HUES64 (cell line): ENCODE data around the gene IGSF11. TPM values are rescaled to one million over a fixed set of nuclear protein-coding genes. Genes with fewer than 3 reads are reported as not detected.
"Not testable (repeated sequence)": the region's sequence is repeated elsewhere in the genome, so short reads cannot be mapped to it uniquely, and the experiment has no call there.

Experiments
- H3K27ac ChIP-seq: 2 replicates; pipeline ENCODE4 v1.7.0; 2013; ENCODE audit warnings: low read depth, low read length, inconsistent platforms
- H3K27me3 ChIP-seq: 2 replicates; pipeline ENCODE4 v1.6.1; 2013; ENCODE audit warnings: mild to moderate bottlenecking, low read length; ENCODE audit not compliant: insufficient read depth
- H3K36me3 ChIP-seq: 2 replicates; pipeline ENCODE4 v1.6.1; 2013; ENCODE audit warnings: mild to moderate bottlenecking, low read length; ENCODE audit not compliant: insufficient read depth
- H3K4me1 ChIP-seq: 2 replicates; pipeline ENCODE4 v1.6.1; 2013; ENCODE audit warnings: mild to moderate bottlenecking, low read length, moderate library complexity; ENCODE audit not compliant: insufficient read depth
- H3K4me3 ChIP-seq: 2 replicates; pipeline ENCODE4 v1.5.1; 2013; ENCODE audit warnings: mild to moderate bottlenecking, low read length, moderate library complexity
- H3K9ac ChIP-seq: 2 replicates; pipeline ENCODE4 v1.6.1; 2013; ENCODE audit warnings: mild to moderate bottlenecking, low read depth, low read length
- H3K9me3 ChIP-seq: 2 replicates; pipeline ENCODE4 v1.6.1; 2013; ENCODE audit warnings: low read depth, low read length; ENCODE audit not compliant: insufficient read depth
- WGBS: fragments of 150-250, 120-280 bp; methylation state at CpG from one replicate; pipeline ENCODE4 v1.1.7; 2013; ENCODE audit warnings: missing lambda C conversion rate; 5-methylcytosine and 5-hydroxymethylcytosine counted together
- polyA plus RNA-seq, 2 experiments: library from polyadenylated mRNA; stranded (reverse); fragments of 50-300 nt; gene quantifications; one replicate each; pipeline ENCODE4 v1.2.3, GENCODE V29; 2013

The IGSF11 gene, protein sequence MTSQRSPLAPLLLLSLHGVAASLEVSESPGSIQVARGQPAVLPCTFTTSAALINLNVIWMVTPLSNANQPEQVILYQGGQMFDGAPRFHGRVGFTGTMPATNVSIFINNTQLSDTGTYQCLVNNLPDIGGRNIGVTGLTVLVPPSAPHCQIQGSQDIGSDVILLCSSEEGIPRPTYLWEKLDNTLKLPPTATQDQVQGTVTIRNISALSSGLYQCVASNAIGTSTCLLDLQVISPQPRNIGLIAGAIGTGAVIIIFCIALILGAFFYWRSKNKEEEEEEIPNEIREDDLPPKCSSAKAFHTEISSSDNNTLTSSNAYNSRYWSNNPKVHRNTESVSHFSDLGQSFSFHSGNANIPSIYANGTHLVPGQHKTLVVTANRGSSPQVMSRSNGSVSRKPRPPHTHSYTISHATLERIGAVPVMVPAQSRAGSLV
- 2.8 TPM for polyA plus RNA-seq (2013, experiment 1 of 2)
- polyA plus RNA-seq (2013, experiment 2 of 2) = 2.3 TPM

DNA sequence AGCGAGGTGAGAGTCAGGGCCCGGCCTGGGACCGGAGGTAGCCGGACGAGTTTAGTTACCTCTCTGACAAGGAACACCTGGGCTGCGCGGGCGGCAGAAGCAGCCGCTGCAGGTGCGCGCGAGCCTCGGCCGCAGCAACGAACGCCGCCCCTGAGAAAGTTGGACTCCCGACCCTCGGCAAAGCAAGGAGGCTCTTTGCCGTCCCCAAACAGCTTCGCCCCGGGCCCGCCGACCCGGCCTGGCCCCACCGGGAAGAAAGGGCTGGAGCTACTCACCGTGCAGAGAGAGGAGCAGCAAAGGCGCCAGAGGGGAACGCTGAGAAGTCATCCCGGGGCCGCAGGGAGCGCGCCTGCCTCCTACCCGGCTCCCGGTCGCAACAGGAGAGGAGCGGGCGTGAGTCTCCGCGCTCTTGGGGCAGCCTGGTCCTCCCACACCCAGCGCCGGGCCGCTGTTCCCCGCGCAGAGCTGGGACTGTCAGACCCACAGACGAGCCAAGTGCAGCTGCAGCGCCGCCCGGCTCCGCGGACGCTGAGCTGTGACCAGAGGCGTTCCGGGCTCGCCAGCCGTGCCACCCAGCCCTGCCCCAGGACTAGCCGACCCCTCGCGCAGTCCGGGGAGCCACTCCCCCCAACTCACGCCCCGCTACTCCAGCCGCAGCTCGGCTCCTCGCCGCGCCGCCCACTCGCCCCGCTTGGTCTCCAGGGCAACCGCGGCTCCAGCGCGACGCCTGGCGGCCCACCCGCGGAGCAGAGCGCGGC, at the start of gene IGSF11:
TSS of gene IGSF11 (minus strand) at position 591 of the 758 bp plus-strand sequence. CDS start at position 327, 264 bp downstream.
- H3K9me3 ChIP-seq = no peaks in the 10 kb centered on the region
- peak within 1 kb of the TSS; percentile 48 for H3K9ac ChIP-seq
- no peak within 1 kb of the TSS for H3K27ac ChIP-seq
- under 1% methylated on average over 80 of the region's 80 CpGs for WGBS
- peak within 1 kb of the TSS; percentile 72 for H3K4me3 ChIP-seq
- H3K4me1 ChIP-seq = peaks cover 14% of the 10 kb centered on the region
- H3K27me3 ChIP-seq = peaks cover 36% of the 10 kb centered on the region
- H3K36me3 ChIP-seq = no peaks in the 10 kb centered on the region

DNA sequence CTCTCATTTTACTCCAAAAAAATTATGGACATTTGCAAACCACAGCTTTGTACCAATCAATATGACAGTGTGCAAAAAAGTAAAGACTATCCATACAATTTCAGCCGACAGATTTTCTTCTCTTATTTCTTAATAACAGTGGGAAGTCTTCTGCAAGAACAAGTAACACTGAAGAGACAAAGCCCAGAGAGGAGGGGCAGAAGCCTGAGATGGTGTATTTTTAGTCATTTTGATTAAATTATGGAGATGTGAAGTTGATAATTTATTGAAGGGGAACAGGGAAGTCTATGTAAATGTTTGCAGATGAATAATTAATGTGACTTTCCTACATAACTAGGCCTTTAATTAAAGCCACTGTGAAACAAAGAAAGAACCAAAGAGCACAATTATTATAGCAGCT, 45.7 kb upstream of the IGSF11 start:
- no peak overlapping the region for H3K27ac ChIP-seq
- no peaks in the 10 kb centered on the region for H3K36me3 ChIP-seq
- no peak overlapping the region for H3K4me3 ChIP-seq
- peaks cover 4% of the 10 kb centered on the region; the same call in 1 of the 2 replicates for H3K9me3 ChIP-seq
- no peaks in the 10 kb centered on the region for H3K4me1 ChIP-seq
- H3K27me3 ChIP-seq = no peaks in the 10 kb centered on the region
- no CpG with 5 or more reads among the region's 1 CpG for WGBS
- H3K9ac ChIP-seq = no peak overlapping the region

DNA sequence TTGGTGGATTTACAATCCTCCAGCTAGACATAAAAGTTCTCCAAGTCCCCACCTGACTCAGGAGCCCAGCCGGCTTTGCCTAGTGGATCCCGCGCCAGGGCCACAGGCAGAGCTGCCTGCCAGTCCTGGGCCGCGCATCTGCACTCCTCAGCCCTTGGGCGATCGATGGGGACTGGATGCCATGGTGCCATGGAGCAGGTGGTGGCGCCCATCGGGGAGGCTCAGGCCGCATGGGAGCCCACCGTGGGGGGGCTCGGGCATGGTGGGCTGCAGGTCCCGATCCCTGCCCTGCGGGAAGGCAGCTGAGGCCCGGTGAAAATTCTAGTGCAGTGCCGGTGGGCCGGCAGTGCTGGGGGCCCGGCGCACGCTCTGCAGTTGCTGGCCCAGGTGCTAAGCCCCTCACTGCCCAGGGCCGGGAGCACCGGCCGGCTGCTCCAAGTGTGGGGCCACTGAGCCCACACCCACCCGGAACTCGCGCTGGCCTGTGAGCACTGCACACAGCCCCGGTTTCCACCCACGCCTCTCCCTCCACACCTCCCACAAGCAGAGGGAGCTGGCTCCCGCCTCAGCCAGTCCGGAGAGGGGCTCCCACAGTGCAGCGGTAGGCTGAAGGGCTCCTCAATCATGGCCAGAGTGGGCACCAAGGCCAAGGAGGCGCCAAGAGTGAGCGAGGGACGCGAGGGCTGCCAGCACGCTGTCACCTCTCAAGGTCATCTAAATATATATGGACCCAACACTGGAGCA, 38.8 kb upstream of the IGSF11 start:
- Histone ChIP-seq H3K9ac (no peak overlapping the region), H3K27ac (no peak overlapping the region), H3K36me3 (no peaks in the 10 kb centered on the region), H3K27me3 (no peaks in the 10 kb centered on the region), H3K4me1 (no peaks in the 10 kb centered on the region), H3K4me3 (no peak overlapping the region), H3K9me3 (peaks cover 14% of the 10 kb centered on the region)
- 97% methylated on average over 36 of the region's 36 CpGs for WGBS

DNA sequence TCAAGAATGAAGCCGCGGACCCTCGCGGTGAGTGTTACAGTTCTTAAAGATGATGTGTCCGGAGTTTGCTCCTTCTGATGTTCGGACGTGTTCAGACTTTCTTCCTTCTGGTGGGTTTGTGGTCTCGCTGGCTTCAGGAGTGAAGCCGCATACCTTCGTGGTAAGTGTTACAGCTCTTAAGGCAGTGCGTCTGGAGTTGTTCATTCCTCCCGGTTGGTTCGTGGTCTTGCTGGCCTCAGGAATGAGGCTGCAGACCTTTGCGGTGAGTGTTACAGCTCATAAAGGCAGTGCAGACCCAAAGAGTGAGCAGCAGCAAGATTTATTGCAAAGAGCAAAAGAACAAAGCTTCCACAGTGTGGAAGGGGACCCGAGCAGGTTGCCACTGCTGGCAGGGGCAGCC, 37.8 kb upstream of the IGSF11 start:
- not testable (repeated sequence) for H3K36me3 ChIP-seq, H3K9ac ChIP-seq, H3K4me3 ChIP-seq, H3K27ac ChIP-seq, H3K9me3 ChIP-seq, H3K4me1 ChIP-seq, H3K27me3 ChIP-seq
- WGBS = 95% methylated on average over 15 of the region's 15 CpGs

DNA sequence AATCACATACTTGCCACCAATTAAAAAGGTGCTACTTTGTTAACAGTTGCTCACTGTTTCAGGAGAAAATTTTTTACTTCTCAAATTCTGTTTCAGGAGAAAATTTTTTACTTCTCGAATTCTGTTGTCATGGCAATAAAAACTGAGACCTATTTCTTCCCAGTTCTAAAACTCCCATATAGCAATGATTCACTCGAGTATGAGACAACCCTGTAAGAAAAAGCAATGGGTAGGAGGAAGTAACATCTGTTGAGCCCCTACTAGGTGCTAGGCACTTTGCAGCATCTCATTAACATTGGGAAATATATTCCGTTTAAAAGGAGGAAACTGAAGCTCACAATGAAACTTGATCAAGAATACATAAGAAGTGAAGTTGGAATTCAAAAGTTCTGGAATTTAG, 35.1 kb upstream of the IGSF11 start:
- Histone ChIP-seq H3K4me1 (no peaks in the 10 kb centered on the region), H3K4me3 (no peak overlapping the region), H3K27ac (no peak overlapping the region), H3K9me3 (peaks cover 10% of the 10 kb centered on the region), H3K9ac (no peak overlapping the region), H3K36me3 (no peaks in the 10 kb centered on the region), H3K27me3 (no peaks in the 10 kb centered on the region)
- whole genome bisulfite sequencing = 79% methylated on average over 3 of the region's 3 CpGs

DNA sequence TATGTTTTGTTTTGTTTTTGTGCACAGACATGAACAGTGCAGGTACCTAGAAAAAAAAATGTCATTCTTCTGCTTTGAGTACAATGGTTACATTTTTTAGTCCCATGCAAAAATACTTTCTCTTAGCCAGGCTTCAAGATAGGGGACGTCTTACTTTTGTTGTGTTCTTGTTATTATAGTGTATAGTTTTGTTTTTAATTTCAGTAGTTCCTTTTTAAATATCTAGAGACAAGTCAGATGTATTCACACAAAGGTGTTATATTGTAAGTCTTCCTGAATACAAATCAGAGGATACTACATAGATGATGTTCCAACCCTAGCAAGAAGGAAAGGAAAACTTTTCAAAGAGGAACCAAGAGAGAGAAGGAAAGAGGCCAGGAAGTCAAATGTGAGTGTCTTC, 28.8 kb upstream of the IGSF11 start:
- Histone ChIP-seq H3K9ac (no peak overlapping the region), H3K4me1 (no peaks in the 10 kb centered on the region), H3K27me3 (no peaks in the 10 kb centered on the region), H3K27ac (no peak overlapping the region), H3K9me3 (no peaks in the 10 kb centered on the region), H3K4me3 (no peak overlapping the region), H3K36me3 (no peaks in the 10 kb centered on the region)
- WGBS = 100% methylated on average over 1 of the region's 1 CpG

DNA sequence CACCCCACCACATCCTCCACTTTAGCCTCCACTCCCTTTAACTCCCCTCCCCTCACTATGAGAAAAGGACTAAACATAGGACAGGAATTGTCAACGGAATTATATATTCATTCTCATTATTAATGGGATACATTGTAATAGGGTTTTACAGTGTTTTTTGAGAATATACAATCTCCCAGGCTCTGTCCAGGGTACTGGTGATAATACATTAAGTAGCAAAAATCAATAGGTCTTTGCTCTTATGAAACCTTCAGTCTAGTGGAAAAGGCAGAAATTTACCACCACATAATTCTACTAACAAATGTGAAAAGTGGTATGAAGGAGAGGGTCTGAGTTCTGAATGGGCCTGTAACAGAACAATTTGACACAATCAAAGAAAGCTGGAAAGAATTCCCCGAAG, 28.2 kb upstream of the IGSF11 start:
- WGBS = 100% methylated on average over 1 of the region's 2 CpGs
- Histone ChIP-seq H3K4me3 (no peak overlapping the region), H3K27me3 (no peaks in the 10 kb centered on the region), H3K9me3 (no peaks in the 10 kb centered on the region), H3K9ac (no peak overlapping the region), H3K4me1 (no peaks in the 10 kb centered on the region), H3K27ac (no peak overlapping the region), H3K36me3 (no peaks in the 10 kb centered on the region)

DNA sequence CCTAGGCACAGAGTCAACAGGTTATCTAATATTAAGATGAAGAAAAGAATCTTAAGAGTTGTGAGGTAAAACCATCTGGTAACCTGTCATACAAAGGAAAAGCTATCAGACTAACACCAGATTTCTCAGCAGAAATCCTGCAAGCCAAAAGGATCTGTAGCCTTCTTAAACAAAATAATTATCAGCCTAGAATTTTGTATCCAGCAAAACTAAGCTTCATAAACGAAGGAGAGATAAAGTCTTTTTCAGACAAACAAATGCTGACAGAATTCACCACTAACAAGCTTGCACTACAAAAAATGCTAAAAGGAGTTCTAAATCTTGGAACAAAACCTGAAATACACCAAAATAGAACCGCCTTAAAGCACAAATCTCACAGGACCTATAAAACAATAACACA, 9.9 kb upstream of the IGSF11 start:
- no peak overlapping the region for H3K27ac ChIP-seq
- H3K9ac ChIP-seq = no peak overlapping the region
- H3K36me3 ChIP-seq = no peaks in the 10 kb centered on the region
- peak overlapping the region; percentile 39 for H3K4me3 ChIP-seq
- WGBS = 71% methylated on average over 2 of the region's 2 CpGs
- peaks cover 6% of the 10 kb centered on the region for H3K9me3 ChIP-seq
- H3K4me1 ChIP-seq = no peaks in the 10 kb centered on the region; the same call in 1 of the 2 replicates
- H3K27me3 ChIP-seq = no peaks in the 10 kb centered on the region

DNA sequence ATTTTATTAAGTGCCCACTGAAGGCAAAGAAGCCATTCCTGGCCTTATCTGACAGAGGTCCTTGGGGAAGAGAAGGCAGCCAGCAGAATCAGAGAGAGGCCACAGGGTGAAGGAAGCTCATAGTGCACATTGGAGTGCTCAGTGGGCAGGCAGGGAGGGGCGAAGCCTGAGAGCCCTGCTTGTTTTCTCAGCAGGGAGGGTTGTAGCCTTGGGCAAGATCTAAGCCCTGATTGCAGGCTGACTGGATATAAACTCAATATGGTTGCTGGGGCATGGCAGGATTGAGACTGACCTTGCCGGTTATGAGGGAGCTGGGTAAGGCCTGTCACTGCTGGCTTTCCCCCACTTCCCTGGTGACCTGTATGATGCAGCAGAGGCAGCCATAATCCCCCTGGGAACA, 7.5 kb upstream of the IGSF11 start:
- Histone ChIP-seq H3K27me3 (no peaks in the 10 kb centered on the region), H3K27ac (no peak overlapping the region), H3K4me3 (no peak overlapping the region), H3K4me1 (no peaks in the 10 kb centered on the region; the same call in 1 of the 2 replicates), H3K9ac (no peak overlapping the region), H3K36me3 (no peaks in the 10 kb centered on the region), H3K9me3 (peaks cover 6% of the 10 kb centered on the region)
- 90% methylated on average over 2 of the region's 2 CpGs for WGBS

DNA sequence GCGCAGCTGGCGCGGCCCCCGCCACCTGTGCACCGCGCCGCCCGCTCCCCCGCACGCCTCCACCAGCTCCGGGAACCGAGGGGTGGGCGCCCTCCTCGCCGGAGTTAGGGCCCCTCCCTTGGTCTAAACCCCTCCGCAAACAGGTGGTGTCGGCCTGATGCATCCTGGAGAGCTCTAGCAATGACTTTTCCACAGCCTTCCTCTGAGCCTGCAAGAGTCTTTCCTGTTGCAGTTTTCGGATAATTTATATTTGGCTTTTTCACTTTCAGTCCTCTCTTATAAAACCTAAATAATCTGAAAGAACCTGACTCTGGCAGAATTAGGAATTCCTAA, 334 bp upstream of the IGSF11 start:
- Histone ChIP-seq H3K36me3 (no peaks in the 10 kb centered on the region), H3K27ac (no peak overlapping the region), H3K9me3 (no peaks in the 10 kb centered on the region), H3K9ac (peak overlapping the region; percentile 48; the same call in 1 of the 2 replicates), H3K27me3 (peaks cover 36% of the 10 kb centered on the region), H3K4me3 (peak overlapping the region; percentile 72), H3K4me1 (peaks cover 14% of the 10 kb centered on the region)
- 4% methylated on average over 18 of the region's 18 CpGs for WGBS
